ENCODE measurements around the gene SAC3D1. TPM values are rescaled to one million over a fixed set of nuclear protein-coding genes. Genes with fewer than 3 reads are reported as not detected.

The SAC3D1 gene
- total RNA-seq, 1 experiment from 2014 or later, result 33.9 TPM

DNA sequence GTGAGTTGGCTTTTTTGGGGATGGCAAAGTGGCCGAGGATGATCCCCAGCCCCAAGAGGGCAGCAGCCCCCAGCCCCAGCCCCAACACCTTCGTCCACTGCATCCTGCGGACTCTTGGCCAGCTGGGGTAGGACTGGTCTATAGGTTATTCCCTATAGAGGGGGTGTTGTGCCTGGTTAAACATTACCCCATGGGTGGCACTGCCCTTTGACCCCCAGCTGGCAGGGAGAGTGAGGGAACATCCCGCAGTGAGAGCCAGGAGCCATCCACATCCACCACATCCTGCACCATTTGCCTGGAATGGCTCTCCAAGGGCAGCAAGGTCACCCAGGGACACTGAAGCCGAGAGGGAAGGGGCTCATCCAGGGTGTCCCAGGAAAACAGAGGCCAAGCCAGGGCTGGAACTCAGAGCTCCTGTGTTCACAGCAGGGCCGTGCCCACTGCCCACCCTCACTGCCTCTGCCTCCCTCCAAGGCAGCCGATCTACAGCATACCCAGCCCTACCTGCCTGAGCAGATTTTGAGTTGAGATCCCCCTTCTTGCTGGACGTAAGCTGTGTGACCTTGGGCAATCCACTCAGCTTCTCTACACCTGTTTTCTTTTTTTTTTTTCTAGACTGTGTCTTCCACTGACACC lies 17.5 kb downstream of the SAC3D1 start, which contains the start of gene NAALADL1:
Gene NAALADL1 (minus strand): TSS at position 135 of the 636 bp plus-strand sequence. CDS start 32 bp downstream, at position 103.
- Histone ChIP-seq H3F3A (ENCODE audit: insufficient read depth, low read depth) (no peaks in the 10 kb centered on the region), H3K27me3 (ENCODE audit: insufficient read depth, low read depth) (no peaks in the 10 kb centered on the region), H3K4me3 (no peak within 1 kb of the TSS), H3K4me1 (replicated peaks; ENCODE audit: insufficient read depth) (no peaks in the 10 kb centered on the region), H3K79me2 (ENCODE audit: low read depth) (no peaks in the 10 kb centered on the region), H3K27ac (no peak within 1 kb of the TSS), H2AFZ (no peak within 1 kb of the TSS), H3K9me3 (ENCODE audit: insufficient read depth, low read depth) (no peaks in the 10 kb centered on the region), H3K4me2 (no peak within 1 kb of the TSS), H3K9me2 (ENCODE audit: insufficient read depth) (no peaks in the 10 kb centered on the region), H3K36me3 (ENCODE audit: low read depth) (no peaks in the 10 kb centered on the region), H4K20me1 (ENCODE audit: insufficient read depth) (no peaks in the 10 kb centered on the region)
- POLR2A ChIA-PET (ENCODE audit: unreplicated experiment), result no interaction called here
- intact Hi-C loops (cut with micrococcal nuclease; ENCODE audit: unreplicated experiment), result no loop called here
- no peak for DNase-seq
- CTCF ChIA-PET, result no interaction called here
- BruUV-seq (replicated peaks), result no TSS peak
- TF ChIP-seq EZH2 (IDR thresholded peaks at IDR 0.05; ENCODE audit: low read depth), result no peak
- no peak for TF ChIP-seq CTCF (conservative IDR thresholded peaks at IDR 0.05)

DNA sequence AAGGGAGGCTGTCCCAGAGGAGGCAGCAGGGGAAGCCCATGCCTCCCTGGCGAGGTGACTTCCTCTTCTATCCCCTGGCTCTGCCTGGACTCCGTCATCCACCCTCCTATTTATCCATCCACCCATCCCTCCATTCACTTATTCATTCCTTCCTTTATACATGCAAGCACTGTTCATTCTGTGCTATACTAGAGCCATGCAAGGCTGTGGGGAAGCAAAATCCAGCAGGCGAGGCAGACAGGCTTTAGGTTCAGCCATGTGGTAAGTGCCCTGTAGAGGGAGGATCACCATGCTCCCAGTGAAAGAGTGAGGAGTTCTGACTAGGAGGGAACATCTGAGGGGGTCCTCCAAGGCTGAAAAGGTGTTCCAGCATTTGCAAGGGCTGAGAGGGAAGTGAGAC lies 18.5 kb downstream of the SAC3D1 start:
- no peaks in the 10 kb centered on the region for H3K9me3 ChIP-seq (ENCODE audit: insufficient read depth, low read depth)
- H3K4me3 ChIP-seq, result no peak overlapping the region
- no peaks in the 10 kb centered on the region for H3K9me2 ChIP-seq (ENCODE audit: insufficient read depth)
- CTCF ChIA-PET, result no interaction called here
- no peak overlapping the region for H2AFZ ChIP-seq
- H3K27me3 ChIP-seq (ENCODE audit: insufficient read depth, low read depth), result no peaks in the 10 kb centered on the region
- no peaks in the 10 kb centered on the region for H3K36me3 ChIP-seq (ENCODE audit: low read depth)
- H3K4me2 ChIP-seq, result no peak overlapping the region
- POLR2A ChIA-PET (ENCODE audit: unreplicated experiment), result no interaction called here
- intact Hi-C loops (cut with micrococcal nuclease; ENCODE audit: unreplicated experiment), result no loop called here
- TF ChIP-seq CTCF (conservative IDR thresholded peaks at IDR 0.05) (no peak), EZH2 (IDR thresholded peaks at IDR 0.05; ENCODE audit: low read depth) (no peak)
- no peaks in the 10 kb centered on the region for H3K4me1 ChIP-seq (replicated peaks; ENCODE audit: insufficient read depth)
- BruUV-seq (replicated peaks), result no TSS peak
- H3K27ac ChIP-seq, result no peak overlapping the region
- no peak for DNase-seq
- H4K20me1 ChIP-seq (ENCODE audit: insufficient read depth), result no peaks in the 10 kb centered on the region
- H3K79me2 ChIP-seq (ENCODE audit: low read depth), result no peaks in the 10 kb centered on the region
- no peaks in the 10 kb centered on the region for H3F3A ChIP-seq (ENCODE audit: insufficient read depth, low read depth)

DNA sequence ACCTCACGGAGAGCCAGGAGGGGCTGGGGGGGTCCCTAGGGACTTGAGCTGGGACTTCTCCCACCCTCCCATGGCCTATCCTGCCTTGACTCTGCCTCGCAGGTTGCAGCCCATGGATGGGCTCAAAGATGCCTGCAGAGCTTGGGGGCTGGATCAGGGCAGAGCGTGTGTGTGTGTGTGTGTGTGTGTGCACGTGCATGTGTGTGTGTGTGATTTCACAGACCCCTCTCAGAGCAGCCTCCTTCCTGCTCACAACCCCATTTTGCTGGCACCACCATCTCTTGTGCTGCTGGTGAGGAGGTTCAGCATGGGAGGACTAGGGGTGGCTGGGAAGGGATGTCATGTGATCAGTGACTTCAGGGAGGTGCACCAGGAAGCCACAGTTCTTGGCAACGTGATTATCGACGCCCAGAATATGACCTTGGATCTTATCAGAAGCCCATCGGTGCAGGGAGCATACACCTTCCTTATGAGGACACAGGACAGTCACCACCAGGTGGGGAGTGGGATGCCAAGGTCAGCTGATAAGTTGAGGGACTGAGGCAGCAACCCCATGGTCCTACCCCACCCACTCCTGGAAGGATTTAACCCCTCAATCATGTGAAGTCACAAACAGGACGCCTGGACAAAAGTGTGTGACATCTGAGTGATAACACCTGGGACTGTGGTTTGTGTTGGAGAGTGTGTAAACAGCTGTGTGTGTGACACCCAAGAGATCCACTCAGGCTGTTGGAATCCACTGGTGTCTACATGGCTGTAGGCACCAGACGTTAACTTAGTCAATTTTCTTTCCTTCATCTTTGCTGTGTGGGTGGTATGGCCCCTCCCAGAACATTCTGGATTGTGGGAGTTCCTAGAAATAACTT lies 19.2 kb downstream of the SAC3D1 start:
- POLR2A ChIA-PET (ENCODE audit: unreplicated experiment), result no interaction called here
- BruUV-seq (replicated peaks), result no TSS peak
- no peak overlapping the region for H3K4me2 ChIP-seq
- intact Hi-C loops (cut with micrococcal nuclease; ENCODE audit: unreplicated experiment), result no loop called here
- DNase-seq, result no peak
- no peaks in the 10 kb centered on the region for H3K79me2 ChIP-seq (ENCODE audit: low read depth)
- no peaks in the 10 kb centered on the region for H3K36me3 ChIP-seq (ENCODE audit: low read depth)
- no peaks in the 10 kb centered on the region for H3K4me1 ChIP-seq (replicated peaks; ENCODE audit: insufficient read depth)
- no peaks in the 10 kb centered on the region for H3K27me3 ChIP-seq (ENCODE audit: insufficient read depth, low read depth)
- H3K27ac ChIP-seq, result no peak overlapping the region
- no peak for TF ChIP-seq CTCF (conservative IDR thresholded peaks at IDR 0.05)
- no peak for TF ChIP-seq EZH2 (IDR thresholded peaks at IDR 0.05; ENCODE audit: low read depth)
- no peaks in the 10 kb centered on the region for H4K20me1 ChIP-seq (ENCODE audit: insufficient read depth)
- no peak overlapping the region for H3K4me3 ChIP-seq
- CTCF ChIA-PET, result no interaction called here
- no peaks in the 10 kb centered on the region for H3K9me2 ChIP-seq (ENCODE audit: insufficient read depth)
- H2AFZ ChIP-seq, result no peak overlapping the region
- no peaks in the 10 kb centered on the region for H3K9me3 ChIP-seq (ENCODE audit: insufficient read depth, low read depth)
- H3F3A ChIP-seq (ENCODE audit: insufficient read depth, low read depth), result no peaks in the 10 kb centered on the region

Data from PC-9 (cell line).